Lung (tissue), 12 donors: ENCODE results near the gene KCND3. TPM values are rescaled to one million over a fixed set of nuclear protein-coding genes. Genes with fewer than 3 reads are reported as not detected.

Experiments used
- ATAC-seq: fragments of 200-7000 bp; cut with Tn5 transposase; one replicate; pipeline ENCODE4 v1.9.1; 2020; ENCODE audit warnings: moderate number of reproducible peaks; ENCODE audit not compliant: insufficient read depth, low FRiP score
- DNase-seq, 3 donors: peaks; one replicate each; pipeline ENCODE4 v3.0.0-alpha.2; 2013 to 2017
- H3K27ac ChIP-seq, 2 donors: one replicate each; pipeline ENCODE4 v1.5.1; 2013; ENCODE audit warnings: mild to moderate bottlenecking in 2 of 2, moderate library complexity in 2 of 2, control low read depth in 1 of 2, inconsistent platforms in 1 of 2, low read depth in 1 of 2, low read length in 1 of 2
- H3K27me3 ChIP-seq, 3 donors: one replicate each; pipeline ENCODE4 v1.5.1; 2013; ENCODE audit warnings: low read length in 2 of 3; ENCODE audit not compliant: control insufficient read depth in 3 of 3, insufficient read depth in 3 of 3
- H3K36me3 ChIP-seq, 4 donors: one replicate each; pipeline ENCODE4 v1.5.1; 2013; ENCODE audit warnings: low read length in 4 of 4, mild to moderate bottlenecking in 1 of 4, moderate library complexity in 1 of 4; ENCODE audit not compliant: control insufficient read depth in 4 of 4, insufficient read depth in 4 of 4
- H3K4me1 ChIP-seq, 5 donors: one replicate each; pipeline ENCODE4 v1.5.1; 2013; ENCODE audit warnings: low read length in 5 of 5, mild to moderate bottlenecking in 2 of 5, moderate library complexity in 1 of 5; ENCODE audit not compliant: control insufficient read depth in 5 of 5, insufficient read depth in 5 of 5
- H3K4me3 ChIP-seq: one replicate; pipeline ENCODE4 v1.5.1; 2013; ENCODE audit warnings: mild to moderate bottlenecking, control low read depth, moderate library complexity
- H3K9ac ChIP-seq, 2 donors: one replicate each; pipeline ENCODE4 v1.5.1; 2013; ENCODE audit warnings: low read length in 2 of 2, control low read depth in 1 of 2; ENCODE audit not compliant: insufficient read depth in 1 of 2
- H3K9me3 ChIP-seq, 4 donors: one replicate each; pipeline ENCODE4 v1.5.1; 2013; ENCODE audit warnings: low read length in 3 of 4, mild to moderate bottlenecking in 1 of 4, moderate library complexity in 1 of 4; ENCODE audit not compliant: control insufficient read depth in 4 of 4, insufficient read depth in 3 of 4
- WGBS, 2 donors: extraction: QIAGEN DNeasy Blood & Tissue Kit; methylation state at CpG; one replicate each; pipeline ENCODE4 v1.1.7; 2013; 5-methylcytosine and 5-hydroxymethylcytosine counted together
- polyA plus RNA-seq, 2 donors: library from polyadenylated mRNA; stranded (reverse); fragments of 200-250 nt; gene quantifications; one replicate each; pipeline ENCODE4 v1.2.1, GENCODE V29; 2013
- total RNA-seq, 2 donors: library from RNA; depleted of rRNA in 1 of 2; stranded (reverse); fragments of >200 nt in 1 of 2; gene quantifications; one replicate each; pipeline ENCODE4 v1.2.1, GENCODE V29; 2014 to 2021
- TF ChIP-seq, protein P1 (sequence below): IDR thresholded peaks from 2 replicates; pipeline ENCODE4 v1.5.1; 2012; ENCODE audit warnings: mild to moderate bottlenecking; ENCODE audit errors: control extremely low read depth, extremely low read depth
- donor health status: control.
- donor health status: control.
- donor health status: Bipolar disorder and iron deficiency.
- donor health status: healthy.
- donor health status: DM: yes; HTN: yes; CAD: no.

Gene KCND3
- total and polyA plus RNA-seq, 4 donors = 1.3 to 12.1 (median 4.9) TPM

DNA sequence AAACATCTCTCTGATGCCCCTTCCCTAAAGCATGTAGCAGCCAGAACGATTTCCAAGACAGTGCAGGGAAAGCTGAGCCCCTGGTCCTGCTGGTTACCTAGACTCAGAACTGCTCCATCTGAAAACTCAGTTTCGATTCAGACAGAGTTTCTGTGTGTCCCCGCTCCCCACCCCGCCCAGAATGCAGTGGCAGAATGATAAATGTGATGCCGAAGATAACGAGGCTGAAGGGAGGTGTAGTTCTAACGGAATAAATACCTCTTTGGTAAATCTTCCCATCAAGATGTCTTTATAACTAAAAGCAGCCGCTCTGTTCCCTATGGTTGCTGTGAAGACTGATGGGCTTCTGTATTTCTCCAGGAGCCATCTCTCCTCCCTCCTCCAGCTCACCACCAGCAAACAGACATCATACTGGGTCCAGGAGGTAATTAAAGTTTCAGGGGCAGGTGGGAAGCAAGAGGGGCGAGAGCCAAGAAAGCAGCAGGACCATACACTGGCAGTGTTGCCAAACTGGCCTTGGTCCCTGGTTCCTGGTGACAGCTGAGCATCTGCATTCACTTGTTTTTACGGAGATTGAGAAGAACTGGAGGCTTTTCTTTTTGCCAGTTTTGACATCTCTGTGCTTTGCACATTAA is 156.8 kb downstream of the KCND3 start:
- Histone ChIP-seq H3K4me1 (no peaks in the 10 kb centered on the region), H3K36me3 (no peaks in the 10 kb centered on the region), H3K27me3 (peaks cover 0 to 3% (median 0%) of the 10 kb centered on the region in 3 donors), H3K4me3 (no peak overlapping the region), H3K9ac (no peak overlapping the region), H3K27ac (no peak overlapping the region), H3K9me3 (no peaks in the 10 kb centered on the region)
- no peak for ATAC-seq
- 74 to 77% methylated on average over 10 of the region's 10 CpGs for WGBS, 2 donors
- TF ChIP-seq, protein P1, sequence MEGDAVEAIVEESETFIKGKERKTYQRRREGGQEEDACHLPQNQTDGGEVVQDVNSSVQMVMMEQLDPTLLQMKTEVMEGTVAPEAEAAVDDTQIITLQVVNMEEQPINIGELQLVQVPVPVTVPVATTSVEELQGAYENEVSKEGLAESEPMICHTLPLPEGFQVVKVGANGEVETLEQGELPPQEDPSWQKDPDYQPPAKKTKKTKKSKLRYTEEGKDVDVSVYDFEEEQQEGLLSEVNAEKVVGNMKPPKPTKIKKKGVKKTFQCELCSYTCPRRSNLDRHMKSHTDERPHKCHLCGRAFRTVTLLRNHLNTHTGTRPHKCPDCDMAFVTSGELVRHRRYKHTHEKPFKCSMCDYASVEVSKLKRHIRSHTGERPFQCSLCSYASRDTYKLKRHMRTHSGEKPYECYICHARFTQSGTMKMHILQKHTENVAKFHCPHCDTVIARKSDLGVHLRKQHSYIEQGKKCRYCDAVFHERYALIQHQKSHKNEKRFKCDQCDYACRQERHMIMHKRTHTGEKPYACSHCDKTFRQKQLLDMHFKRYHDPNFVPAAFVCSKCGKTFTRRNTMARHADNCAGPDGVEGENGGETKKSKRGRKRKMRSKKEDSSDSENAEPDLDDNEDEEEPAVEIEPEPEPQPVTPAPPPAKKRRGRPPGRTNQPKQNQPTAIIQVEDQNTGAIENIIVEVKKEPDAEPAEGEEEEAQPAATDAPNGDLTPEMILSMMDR = no peak
- DNase-seq = no peak

DNA sequence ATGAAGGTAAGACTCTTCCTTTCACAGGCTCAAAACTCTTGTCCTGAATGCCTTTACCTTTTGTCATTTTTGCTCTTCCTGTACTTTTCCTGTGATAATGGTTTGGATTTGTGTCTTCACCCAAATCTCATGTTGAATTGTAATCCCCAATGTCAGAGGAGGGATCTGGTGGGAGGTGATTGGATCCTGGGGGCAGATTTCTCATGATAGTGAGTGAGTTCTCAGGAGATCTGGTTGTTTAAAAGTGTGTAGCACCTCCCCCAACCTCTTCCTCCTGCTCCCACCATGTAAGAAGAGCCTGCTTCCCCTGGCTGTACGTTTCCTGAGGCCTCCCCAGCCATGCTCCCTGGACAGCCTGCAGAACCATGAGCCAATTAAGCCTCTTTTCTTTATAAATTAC is 158.3 kb downstream of the KCND3 start:
- Histone ChIP-seq H3K36me3 (no peaks in the 10 kb centered on the region), H3K27me3 (peaks cover 0 to 7% (median 0%) of the 10 kb centered on the region in 3 donors), H3K4me3 (no peak overlapping the region), H3K4me1 (no peaks in the 10 kb centered on the region), H3K27ac (no peak overlapping the region), H3K9ac (no peak overlapping the region), H3K9me3 (no peaks in the 10 kb centered on the region)
- DNase-seq = no peak
- ATAC-seq = no peak
- TF ChIP-seq, protein P1 = no peak
- WGBS, 2 donors = 20 to 23% methylated on average over 1 of the region's 1 CpG

DNA sequence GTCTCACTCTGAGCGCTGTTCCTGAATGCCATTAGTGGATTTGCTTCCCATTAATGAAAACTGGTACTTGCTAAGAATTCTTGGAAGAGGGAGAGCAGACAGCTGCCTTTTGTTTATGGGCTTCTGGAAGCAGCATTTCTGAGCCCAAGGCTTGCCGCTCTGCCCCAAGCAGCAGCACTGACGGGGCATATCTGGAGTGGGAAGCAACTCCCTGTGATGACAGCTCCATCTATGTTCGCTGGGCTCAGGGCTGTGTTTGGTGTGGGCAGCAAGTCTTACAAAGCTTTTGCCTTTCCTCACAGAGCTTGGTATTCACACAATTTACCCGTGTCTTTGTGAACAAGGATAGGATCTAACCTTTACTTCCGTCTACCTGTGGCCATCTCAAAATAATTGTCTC is 161.5 kb downstream of the KCND3 start:
- Histone ChIP-seq H3K27me3 (peaks cover 0 to 4% (median 0%) of the 10 kb centered on the region in 3 donors), H3K36me3 (no peaks in the 10 kb centered on the region), H3K4me3 (no peak overlapping the region), H3K9ac (no peak overlapping the region), H3K27ac (no peak overlapping the region), H3K9me3 (no peaks in the 10 kb centered on the region), H3K4me1 (no peaks in the 10 kb centered on the region)
- TF ChIP-seq, protein P1 = no peak
- ATAC-seq (no peak), DNase-seq (no peak)
- WGBS, 2 donors = 75 to 94% methylated on average over 6 of the region's 6 CpGs

DNA sequence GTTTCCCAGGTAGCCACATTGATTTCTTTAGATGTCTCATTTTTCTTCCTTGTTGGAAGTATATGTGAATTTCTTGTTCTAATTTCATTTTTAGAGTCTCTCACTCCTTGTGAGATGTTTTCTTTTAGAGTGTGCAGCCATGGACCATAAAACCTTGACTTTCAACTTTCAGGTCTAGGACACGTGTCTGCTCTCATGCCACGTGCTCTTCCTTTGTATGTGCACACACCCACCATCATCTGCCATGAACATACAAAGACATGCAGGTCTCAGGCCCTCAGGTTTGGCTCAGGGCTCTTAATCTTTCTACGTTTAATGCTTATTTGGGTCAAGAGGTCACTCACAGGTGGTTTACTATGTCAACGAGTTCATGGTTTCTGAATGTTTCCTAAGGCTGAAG is 163.2 kb downstream of the KCND3 start:
- DNase-seq (no peak), ATAC-seq (no peak)
- WGBS, 2 donors = 67 to 84% methylated on average over 4 of the region's 4 CpGs
- H3K9me3 ChIP-seq = no peaks in the 10 kb centered on the region
- H3K36me3 ChIP-seq = no peaks in the 10 kb centered on the region
- H3K27ac ChIP-seq = no peak overlapping the region
- no peak overlapping the region for H3K9ac ChIP-seq
- no peaks in the 10 kb centered on the region for H3K4me1 ChIP-seq
- TF ChIP-seq, protein P1 = no peak
- H3K4me3 ChIP-seq = no peak overlapping the region
- H3K27me3 ChIP-seq = peaks cover 0 to 4% (median 0%) of the 10 kb centered on the region in 3 donors
